IMR-90 (cell line): ENCODE data around the gene STAG1. TPM values are rescaled to one million over a fixed set of nuclear protein-coding genes. Genes with fewer than 3 reads are reported as not detected.

Experiments used
- ATAC-seq: fragments of 200-7000 bp; cut with Tn5 transposase; 2 replicates; pipeline ENCODE4 v1.9.1; 2020; ENCODE audit warnings: low read depth, mild to moderate bottlenecking, moderate library complexity
- BruUV-seq: library from RNA; stranded (reverse); fragments of 400-500 nt; replicated peaks from 2 replicates; lab custom pipeline; 2021; lab: Mats Ljungman, UMichigan
- CTCF ChIA-PET: fragments of 300-600 bp; formaldehyde crosslinking; extraction: SDS; loops from one replicate; lab custom pipeline; 2021; ENCODE audit warnings: antibody characterized with exemption; lab: Yijun Ruan, JAX
- POLR2A ChIA-PET: fragments of 300-600 bp; sonication (Branson Sonifier 250); formaldehyde crosslinking; loops from one replicate; lab custom pipeline; 2022; ENCODE audit warnings: antibody characterized with exemption; ENCODE audit not compliant: unreplicated experiment; lab: Charles Lee
- DNase-seq: peaks from one replicate; pipeline ENCODE4 v3.0.0; 2013
- H2AFZ ChIP-seq: replicated peaks from 2 replicates; pipeline ENCODE3; 2013; ENCODE audit warnings: low read length, mild to moderate bottlenecking; ENCODE audit not compliant: poor library complexity
- H2AK5ac ChIP-seq: 2 replicates; pipeline ENCODE4 v1.6.1; 2013; ENCODE audit warnings: low read depth, low read length, inconsistent platforms
- H2AK9ac ChIP-seq: replicated peaks from 2 replicates; pipeline ENCODE3; 2013; ENCODE audit warnings: mild to moderate bottlenecking, low read depth, low read length, moderate library complexity; ENCODE audit not compliant: poor library complexity
- H2BK120ac ChIP-seq: 2 replicates; pipeline ENCODE4 v1.6.1; 2013; ENCODE audit warnings: low read depth, low read length, inconsistent platforms
- H2BK15ac ChIP-seq: 3 replicates; pipeline ENCODE4 v1.6.1; 2013; ENCODE audit warnings: low read depth, low read length, inconsistent platforms
- H2BK20ac ChIP-seq: 2 replicates; pipeline ENCODE4 v1.6.1; 2013; ENCODE audit warnings: low read depth, mild to moderate bottlenecking, inconsistent platforms, low read length, moderate library complexity
- H2BK5ac ChIP-seq: 2 replicates; pipeline ENCODE4 v1.6.1; 2013; ENCODE audit warnings: mild to moderate bottlenecking, low read depth, low read length, inconsistent platforms; ENCODE audit not compliant: poor library complexity, severe bottlenecking
- H3K14ac ChIP-seq: replicated peaks from 2 replicates; pipeline ENCODE4 v1.6.1; 2013; ENCODE audit warnings: low read depth, low read length, inconsistent platforms
- H3K18ac ChIP-seq: 2 replicates; pipeline ENCODE4 v1.6.1; 2013; ENCODE audit warnings: low read depth, low read length, control low read depth
- H3K23ac ChIP-seq: 2 replicates; pipeline ENCODE4 v1.6.1; 2013; ENCODE audit warnings: low read depth, low read length, inconsistent platforms
- H3K27ac ChIP-seq: 2 replicates; pipeline ENCODE4 v1.5.1; 2013; ENCODE audit warnings: mild to moderate bottlenecking, control low read depth, low read length; ENCODE audit not compliant: insufficient read depth
- H3K27me3 ChIP-seq: 2 replicates; pipeline ENCODE4 v1.6.1; 2013; ENCODE audit warnings: low read length; ENCODE audit not compliant: control insufficient read depth, insufficient read depth
- H3K36me3 ChIP-seq: 2 replicates; pipeline ENCODE4 v1.6.1; 2013; ENCODE audit warnings: low read length, mixed read lengths; ENCODE audit not compliant: control insufficient read depth, insufficient read depth
- H3K4ac ChIP-seq: 2 replicates; pipeline ENCODE4 v1.6.1; 2013; ENCODE audit warnings: low read depth, low read length, inconsistent platforms
- H3K4me1 ChIP-seq: 2 replicates; pipeline ENCODE4 v1.6.1; 2013; ENCODE audit warnings: low read length, mixed read lengths; ENCODE audit not compliant: control insufficient read depth, insufficient read depth
- H3K4me2 ChIP-seq: 2 replicates; pipeline ENCODE4 v1.6.1; 2013; ENCODE audit warnings: low read depth, mild to moderate bottlenecking, control low read depth, low read length, moderate library complexity
- H3K4me3 ChIP-seq: 2 replicates; pipeline ENCODE4 v1.5.1; 2013; ENCODE audit warnings: low read depth, mild to moderate bottlenecking, control low read depth, low read length, moderate library complexity; ENCODE audit not compliant: insufficient read depth
- H3K56ac ChIP-seq: 2 replicates; pipeline ENCODE4 v1.6.1; 2013; ENCODE audit warnings: low read length, inconsistent platforms; ENCODE audit not compliant: insufficient read depth; ENCODE audit errors: extremely low read depth
- H3K79me1 ChIP-seq, 2 experiments: 2 replicates each; pipeline ENCODE4 v1.6.1; 2013; ENCODE audit warnings: low read length in 2 of 2, inconsistent platforms in 1 of 2, low read depth in 1 of 2
- H3K9ac ChIP-seq: 2 replicates; pipeline ENCODE4 v1.6.1; 2013; ENCODE audit warnings: low read depth, low read length, control low read depth
- H3K9me1 ChIP-seq: 2 replicates; pipeline ENCODE4 v1.6.1; 2013; ENCODE audit warnings: low read length, inconsistent platforms; ENCODE audit not compliant: insufficient read depth
- H3K9me3 ChIP-seq: 2 replicates; pipeline ENCODE4 v1.6.1; 2013; ENCODE audit warnings: low read length; ENCODE audit not compliant: control insufficient read depth, insufficient read depth
- H4K20me1 ChIP-seq: 2 replicates; pipeline ENCODE4 v1.6.1; 2013; ENCODE audit warnings: low read length, inconsistent platforms; ENCODE audit not compliant: insufficient read depth
- H4K5ac ChIP-seq: 2 replicates; pipeline ENCODE4 v1.6.1; 2013; ENCODE audit warnings: mild to moderate bottlenecking, low read depth, low read length, control low read depth
- H4K8ac ChIP-seq, 2 experiments: 2 replicates each; pipeline ENCODE4 v1.6.1; 2013; ENCODE audit warnings: low read depth in 2 of 2, low read length in 2 of 2, control low read depth in 1 of 2, inconsistent platforms in 1 of 2
- H4K91ac ChIP-seq: 2 replicates; pipeline ENCODE4 v1.6.1; 2013; ENCODE audit warnings: low read depth, low read length, inconsistent platforms; ENCODE audit not compliant: insufficient read depth
- BHLHE40 ChIP-seq: fragments of 150-350 bp; IDR thresholded peaks from 2 replicates; pipeline ENCODE4 v1.6.1; 2016; ENCODE audit warnings: mild to moderate bottlenecking, low read depth, low read length
- CEBPB ChIP-seq: IDR thresholded peaks from 2 replicates; pipeline ENCODE4 v1.6.1; 2012; ENCODE audit warnings: low read depth, low read length, improper control_type of control experiment
- CHD1 ChIP-seq: IDR thresholded peaks from 2 replicates; pipeline ENCODE4 v1.6.1; 2012; ENCODE audit warnings: low read depth, low read length, improper control_type of control experiment
- CTCF ChIP-seq: conservative IDR thresholded peaks from 2 replicates; pipeline ENCODE4 v1.5.1; 2012; ENCODE audit warnings: mild to moderate bottlenecking, low read depth, low read length, improper control_type of control experiment
- ELK1 ChIP-seq: fragments of 150-350 bp; IDR thresholded peaks from 2 replicates; pipeline ENCODE4 v1.6.1; 2016; ENCODE audit warnings: low read depth, mild to moderate bottlenecking, low read length, moderate library complexity, borderline replicate concordance
- FOS ChIP-seq: fragments of 150-350 bp; IDR thresholded peaks from 2 replicates; pipeline ENCODE4 v1.6.1; 2016; ENCODE audit warnings: low read depth, low read length
- MAZ ChIP-seq: IDR thresholded peaks from 2 replicates; pipeline ENCODE4 v1.6.1; 2012; ENCODE audit warnings: low read depth, mild to moderate bottlenecking, low read length, improper control_type of control experiment, moderate library complexity, borderline replicate concordance
- MXI1 ChIP-seq: IDR thresholded peaks from 2 replicates; pipeline ENCODE4 v1.6.1; 2012; ENCODE audit warnings: low read depth, mild to moderate bottlenecking, low read length, moderate library complexity, borderline replicate concordance
- NFE2L2 ChIP-seq: fragments of 150-350 bp; IDR thresholded peaks from 2 replicates; pipeline ENCODE4 v1.6.1; 2016; ENCODE audit warnings: low read depth, mild to moderate bottlenecking, low read length
- POLR2A ChIP-seq: IDR thresholded peaks from 2 replicates; pipeline ENCODE4 v1.6.1; 2012; ENCODE audit warnings: mild to moderate bottlenecking, low read depth, low read length
- RAD21 ChIP-seq: IDR thresholded peaks from 2 replicates; pipeline ENCODE4 v1.6.1; 2012; ENCODE audit warnings: low read length, improper control_type of control experiment
- RCOR1 ChIP-seq: IDR thresholded peaks from 2 replicates; pipeline ENCODE4 v1.6.1; 2012; ENCODE audit warnings: mild to moderate bottlenecking, low read length, improper control_type of control experiment; ENCODE audit not compliant: insufficient replicate concordance
- SMC3 ChIP-seq: fragments of 150-350 bp; IDR thresholded peaks from 2 replicates; pipeline ENCODE4 v1.6.1; 2016; ENCODE audit warnings: low read depth, mild to moderate bottlenecking, antibody characterized with exemption, low read length, moderate library complexity
- USF2 ChIP-seq: fragments of 150-350 bp; IDR thresholded peaks from 2 replicates; pipeline ENCODE4 v1.6.1; 2017; ENCODE audit warnings: mild to moderate bottlenecking, antibody characterized with exemption, low read length, low read depth
- WGBS, 2 experiments: methylation state at CpG; one replicate each; pipeline versions ENCODE4 v1.1.5 to v1.1.7; 2013; ENCODE audit warnings: missing lambda C conversion rate in 2 of 2; ENCODE audit not compliant: insufficient read length in 1 of 2; ENCODE audit errors: extremely low coverage in 2 of 2; 5-methylcytosine and 5-hydroxymethylcytosine counted together
- dilution Hi-C: fragments of 300-500 bp; cut with HindIII; formaldehyde crosslinking; loops from one replicate; pipeline ENCODE4 v1.14.3; 2018; ENCODE audit warnings: low sequenced_read_pairs; ENCODE audit not compliant: unreplicated experiment
- in situ Hi-C: fragments of 300-500 bp; cut with MboI; formaldehyde crosslinking; loops from 3 replicates; pipeline ENCODE4 v1.14.3; 2019; ENCODE audit warnings: low sequenced_read_pairs, inconsistent platforms, mixed read lengths
- intact Hi-C: fragments of 100-400 bp; cut with micrococcal nuclease; formaldehyde crosslinking; loops from 2 replicates; pipeline ENCODE4 v1.10.0; 2022
- polyA plus RNA-seq, 3 experiments: library from polyadenylated mRNA; depleted of rRNA; stranded (reverse); fragments of >200 nt; gene quantifications; 2 replicates each; pipeline ENCODE4 v1.2.3, GENCODE V29; 2012; ENCODE audit warnings: low replicate concordance in 1 of 3
- total RNA-seq: library from RNA; depleted of rRNA; stranded (reverse); fragments of >200 nt; gene quantifications from 2 replicates; pipeline ENCODE4 v1.2.3, GENCODE V29; 2012

STAG1 gene
- total and polyA plus RNA-seq, 2 of the 4 experiments (the other 2 are of a cell fraction) = 9.6 to 32.3 TPM

DNA sequence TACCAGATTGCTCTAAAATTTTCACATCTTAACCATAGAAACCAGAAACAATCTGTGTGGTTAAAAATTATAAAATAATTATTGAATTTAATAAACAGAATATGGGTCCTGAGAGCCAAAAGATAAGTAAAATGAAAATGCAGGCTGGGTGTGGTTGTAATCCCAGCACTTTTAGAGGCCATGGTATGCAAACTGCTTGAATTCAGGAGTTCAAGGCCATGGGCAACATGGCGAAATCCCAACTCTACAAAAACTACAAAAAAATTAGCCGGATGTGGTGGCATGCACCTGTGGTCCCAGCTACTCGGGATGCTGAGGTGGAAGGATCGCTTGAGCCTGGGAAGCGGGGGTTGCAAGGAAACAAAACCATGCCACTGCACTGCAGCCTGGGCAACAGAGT, 236.1 kb downstream of the STAG1 start:
- H4K91ac ChIP-seq = no peak overlapping the region
- peaks cover 7% of the 10 kb centered on the region for H3K4me1 ChIP-seq
- no peak overlapping the region for H2AFZ ChIP-seq
- no peak overlapping the region for H4K8ac ChIP-seq
- no peak overlapping the region for H2BK20ac ChIP-seq
- H3K14ac ChIP-seq = no peak overlapping the region
- no CpG with 5 or more reads among the region's 5 CpGs for WGBS, 2 experiments
- H3K27ac ChIP-seq = no peak overlapping the region
- H2AK5ac ChIP-seq = no peak overlapping the region
- no peak for ATAC-seq
- no TSS peak for BruUV-seq
- H3K79me1 ChIP-seq = peaks cover 9 to 21% of the 10 kb centered on the region in 2 experiments; a peak in 3 of 4 replicates
- H3K9me1 ChIP-seq = 0 out of 2 replicates have a peak, but pooled peaks cover 3% of the 10 kb centered on the region
- no peak overlapping the region for H3K56ac ChIP-seq
- dilution Hi-C loops (no loop called here), intact Hi-C loops (no loop called here), in situ Hi-C loops (no loop called here)
- H3K9me3 ChIP-seq = no peaks in the 10 kb centered on the region
- H3K27me3 ChIP-seq = no peaks in the 10 kb centered on the region
- H3K4me2 ChIP-seq = no peak overlapping the region
- no peak overlapping the region for H4K5ac ChIP-seq
- H3K9ac ChIP-seq = no peak overlapping the region
- H2AK9ac ChIP-seq = no peak overlapping the region
- no peak overlapping the region for H3K4me3 ChIP-seq
- no peak overlapping the region for H3K23ac ChIP-seq
- H3K18ac ChIP-seq = no peak overlapping the region
- CTCF ChIA-PET = no interaction called here
- no peak overlapping the region for H2BK5ac ChIP-seq
- H2BK15ac ChIP-seq = no peak overlapping the region
- no peak overlapping the region for H2BK120ac ChIP-seq
- H4K20me1 ChIP-seq = no peaks in the 10 kb centered on the region
- no peak for TF ChIP-seq USF2
- no peak for TF ChIP-seq MAZ
- TF ChIP-seq MXI1 = no peak
- no peak for TF ChIP-seq CEBPB
- TF ChIP-seq CHD1 = no peak
- no peak for TF ChIP-seq NFE2L2
- no peak for TF ChIP-seq RCOR1
- TF ChIP-seq RAD21 = no peak
- no peak for TF ChIP-seq FOS
- TF ChIP-seq SMC3 = no peak
- TF ChIP-seq ELK1 = no peak
- TF ChIP-seq CTCF = no peak
- TF ChIP-seq POLR2A = no peak
- TF ChIP-seq BHLHE40 = no peak
- peaks cover 2% of the 10 kb centered on the region; the same call in 1 of the 2 replicates for H3K36me3 ChIP-seq
- POLR2A ChIA-PET = no interaction called here
- DNase-seq = no peak
- no peak overlapping the region for H3K4ac ChIP-seq
